NCI-H2171 treated with DMSO at 0.1 percent for 48 hours (cell line): ENCODE measurements around the gene APOC4.

Experiments used
- DNase-seq: peaks from one replicate; lab custom pipeline; 2025; lab: John Stamatoyannopoulos, UW

The APOC4 gene

GRCh38 chr19:44993926-44994537 is 52.0 kb downstream of the APOC4 start:
- DNase-seq, result no peak
